ENCODE measurements around the gene ZBTB45. TPM values are rescaled to one million over a fixed set of nuclear protein-coding genes. Genes with fewer than 3 reads are reported as not detected.

The ZBTB45 gene
- total RNA-seq, 2 experiments from 2014 or later = 5.7 to 6.3 TPM

DNA sequence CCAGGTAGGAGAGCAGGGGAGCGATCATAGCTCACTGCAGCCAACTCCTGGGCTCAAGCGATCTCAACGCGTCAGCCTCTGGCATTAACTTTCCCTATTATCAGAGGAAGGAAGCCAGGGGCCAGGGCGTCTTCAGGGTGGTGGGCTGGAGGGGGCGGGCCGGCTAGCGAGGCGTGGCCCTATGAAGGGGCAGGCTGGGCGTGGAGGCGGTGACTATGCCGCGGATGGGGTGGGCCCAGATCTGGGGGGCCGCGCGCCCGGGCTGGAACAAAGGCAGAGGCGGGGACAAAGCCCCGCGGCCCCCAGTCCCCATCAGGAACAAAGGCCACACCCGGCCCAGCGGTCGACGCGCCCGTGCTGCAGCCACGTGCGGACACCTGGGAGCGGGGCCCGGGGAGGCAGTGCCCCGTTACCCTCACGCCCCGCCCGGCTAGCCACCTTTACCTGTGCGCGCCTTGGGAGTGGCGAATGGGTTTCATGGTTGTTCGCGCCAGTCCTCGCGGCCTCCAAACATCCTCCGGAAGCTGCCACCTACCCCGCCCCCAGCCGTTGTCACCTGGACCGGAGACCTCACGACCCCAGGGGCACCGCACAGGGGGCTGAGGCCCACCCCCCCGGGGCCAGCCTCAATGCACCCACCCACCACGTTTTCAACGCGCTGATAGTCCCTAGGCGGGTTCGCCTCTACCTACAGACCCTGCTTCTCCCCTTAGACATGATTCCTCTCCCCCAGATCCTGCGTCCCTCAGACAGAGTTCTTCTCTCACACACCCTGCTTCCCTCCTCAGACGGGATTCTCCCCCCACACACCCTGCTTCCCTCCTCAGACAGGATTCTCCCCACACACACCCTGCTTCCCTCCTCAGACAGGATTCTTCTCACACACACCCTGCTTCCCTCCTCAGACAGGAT lies 18.9 kb upstream of the ZBTB45 start:
- H3K27ac ChIP-seq (ENCODE audit: low read depth in 1 of 2, low read length in 2 of 2) = no peak overlapping the region
- peak overlapping the region; percentile 47 for H3K4me3 ChIP-seq (ENCODE audit: low read length)

DNA sequence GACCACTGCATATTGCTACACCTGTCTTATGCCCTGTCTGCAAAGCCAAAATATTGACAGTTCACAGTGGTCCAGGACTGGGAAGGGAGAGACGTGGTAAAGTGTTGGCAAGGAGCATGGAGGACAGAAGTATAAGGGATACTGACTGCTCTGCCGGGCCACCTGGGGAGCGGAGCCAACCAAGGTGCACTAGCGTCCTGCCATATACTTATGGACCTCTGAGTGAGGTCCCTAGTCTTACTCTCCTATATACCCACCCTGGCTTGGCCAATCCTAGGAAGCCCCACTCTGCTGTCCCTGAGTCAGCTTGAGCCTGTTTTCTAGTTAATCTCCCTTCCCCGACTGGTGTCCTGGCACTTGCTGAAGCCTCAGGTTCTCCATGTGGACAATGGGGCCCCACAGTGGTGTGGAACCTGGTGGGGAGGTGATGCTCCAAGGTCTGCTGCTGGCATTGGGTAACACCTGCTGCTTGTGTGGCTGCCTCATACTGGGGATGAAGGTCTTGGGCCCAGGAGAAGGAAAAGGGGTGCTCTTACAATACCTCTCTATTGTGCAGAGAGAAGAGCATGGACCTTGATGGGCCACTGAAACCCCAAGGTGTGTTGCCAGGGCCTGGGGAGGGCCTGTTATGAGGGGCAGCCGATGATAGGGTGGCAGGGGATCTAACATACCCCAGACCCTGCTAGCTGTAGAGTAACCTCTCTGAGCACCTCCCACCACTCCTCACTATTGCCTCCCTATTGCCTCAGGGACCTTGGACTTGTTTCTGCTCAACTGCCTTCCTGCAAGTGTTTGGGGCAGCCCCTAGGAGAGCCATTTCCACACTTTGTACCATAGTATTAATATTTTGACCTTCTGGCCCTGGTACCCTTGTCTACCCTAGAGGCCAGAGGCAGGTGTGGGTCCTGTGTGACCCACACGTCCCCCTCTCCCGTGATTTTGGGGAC lies 17.5 kb upstream of the ZBTB45 start:
- Mint-ChIP-seq H3K27me3 (no peaks in the 10 kb centered on the region), H3K4me1 (ENCODE audit: low read depth) (peaks cover 15% of the 10 kb centered on the region), H3K4me3 (peak overlapping the region; percentile 7), H3K36me3 (ENCODE audit: low read depth) (no peaks in the 10 kb centered on the region), H3K27ac (no peak overlapping the region), H3K9me3 (no peaks in the 10 kb centered on the region)
- Histone ChIP-seq H3K36me3 (ENCODE audit: insufficient read depth, low read length) (no peaks in the 10 kb centered on the region), H3K9me3 (ENCODE audit: control insufficient read depth in 1 of 2, insufficient read depth in 1 of 2, low read length in 2 of 2) (peaks cover 0 to 3% of the 10 kb centered on the region in 2 experiments), H3K4me1 (ENCODE audit: insufficient read depth, low read length) (peaks cover 16% of the 10 kb centered on the region), H3K27me3 (ENCODE audit: control insufficient read depth in 1 of 2, insufficient read depth in 2 of 2, low read length in 2 of 2) (peaks cover 5 to 13% of the 10 kb centered on the region in 2 experiments), H3K27ac (ENCODE audit: low read depth in 1 of 2, low read length in 2 of 2) (no peak overlapping the region), H3K4me3 (ENCODE audit: low read length) (no peak overlapping the region)
- no peak for ATAC-seq (ENCODE audit: poor library complexity)
- CTCF ChIA-PET = no interaction called here
- no peak for DNase-seq
- POLR2A ChIA-PET = interaction anchor here (1.5 to 1.9 kb wide), 2 partner anchors 17 to 18 kb away, joined by 5 to 16 read pairs; partner anchors contain the start of genes CHMP2A and ZBTB45
- intact Hi-C loops (cut with DNase I, micrococcal nuclease) = loop anchor here in 1 of 2 experiments (2.0 kb wide), 1 partner anchor 16 kb away; no protein-coding TSS in a partner anchor
- TF ChIP-seq, protein P1, sequence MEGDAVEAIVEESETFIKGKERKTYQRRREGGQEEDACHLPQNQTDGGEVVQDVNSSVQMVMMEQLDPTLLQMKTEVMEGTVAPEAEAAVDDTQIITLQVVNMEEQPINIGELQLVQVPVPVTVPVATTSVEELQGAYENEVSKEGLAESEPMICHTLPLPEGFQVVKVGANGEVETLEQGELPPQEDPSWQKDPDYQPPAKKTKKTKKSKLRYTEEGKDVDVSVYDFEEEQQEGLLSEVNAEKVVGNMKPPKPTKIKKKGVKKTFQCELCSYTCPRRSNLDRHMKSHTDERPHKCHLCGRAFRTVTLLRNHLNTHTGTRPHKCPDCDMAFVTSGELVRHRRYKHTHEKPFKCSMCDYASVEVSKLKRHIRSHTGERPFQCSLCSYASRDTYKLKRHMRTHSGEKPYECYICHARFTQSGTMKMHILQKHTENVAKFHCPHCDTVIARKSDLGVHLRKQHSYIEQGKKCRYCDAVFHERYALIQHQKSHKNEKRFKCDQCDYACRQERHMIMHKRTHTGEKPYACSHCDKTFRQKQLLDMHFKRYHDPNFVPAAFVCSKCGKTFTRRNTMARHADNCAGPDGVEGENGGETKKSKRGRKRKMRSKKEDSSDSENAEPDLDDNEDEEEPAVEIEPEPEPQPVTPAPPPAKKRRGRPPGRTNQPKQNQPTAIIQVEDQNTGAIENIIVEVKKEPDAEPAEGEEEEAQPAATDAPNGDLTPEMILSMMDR (IDR thresholded peaks at IDR 0.05) = no peak

More for the DNA sequence above, 18.9 kb upstream of the ZBTB45 start:
- H3K27me3 ChIP-seq (ENCODE audit: control insufficient read depth in 1 of 2, insufficient read depth in 2 of 2, low read length in 2 of 2) = peaks cover 5 to 13% of the 10 kb centered on the region in 2 experiments
- peaks cover 19% of the 10 kb centered on the region for H3K4me1 ChIP-seq (ENCODE audit: insufficient read depth, low read length)
- H3K27ac Mint-ChIP-seq = peak overlapping the region; percentile 63
- no peaks in the 10 kb centered on the region for H3K36me3 Mint-ChIP-seq (ENCODE audit: low read depth)
- ChIA-PET POLR2A (interaction anchor here (0.6 to 1.9 kb wide), 3 partner anchors 16 to 20 kb away, joined by 3 to 16 read pairs (median 5); partner anchors contain the start of genes CHMP2A and ZBTB45), CTCF (no interaction called here)
- DNase-seq (peak in 8 of 14 experiments; percentile 32 to 64 (median 54)), ATAC-seq (ENCODE audit: poor library complexity) (peak; percentile 76)
- peaks cover 20% of the 10 kb centered on the region for H3K4me1 Mint-ChIP-seq (ENCODE audit: low read depth)
- intact Hi-C loops (cut with DNase I, micrococcal nuclease) = no loop called here
- H3K27me3 Mint-ChIP-seq = no peaks in the 10 kb centered on the region
- TF ChIP-seq, protein P1 (IDR thresholded peaks at IDR 0.05) = no peak
- peaks cover 0 to 3% of the 10 kb centered on the region in 2 experiments for H3K9me3 ChIP-seq (ENCODE audit: control insufficient read depth in 1 of 2, insufficient read depth in 1 of 2, low read length in 2 of 2)
- no peaks in the 10 kb centered on the region for H3K9me3 Mint-ChIP-seq
- H3K4me3 Mint-ChIP-seq = peak overlapping the region; percentile 74
- H3K36me3 ChIP-seq (ENCODE audit: insufficient read depth, low read length) = no peaks in the 10 kb centered on the region

DNA sequence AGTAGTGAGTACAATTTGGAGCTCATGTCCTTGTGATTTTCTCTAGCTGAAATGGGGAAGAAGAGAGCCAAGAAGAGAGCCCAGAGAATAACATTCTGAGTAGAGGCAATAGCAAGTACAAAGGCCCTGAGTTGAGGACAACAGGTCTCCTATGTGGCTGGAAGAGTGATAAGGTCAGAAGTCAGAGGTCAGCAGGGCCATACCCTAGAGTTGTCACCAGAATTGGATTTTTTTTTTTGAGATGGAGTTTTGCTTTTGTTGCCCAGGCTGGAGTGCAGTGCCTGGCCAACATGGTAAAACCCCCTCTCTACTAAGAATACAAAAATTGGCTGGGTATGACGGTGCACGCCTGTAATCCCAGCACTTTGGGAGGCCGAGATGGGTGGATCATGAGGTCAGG lies 16.2 kb upstream of the ZBTB45 start:
- H3K9me3 ChIP-seq (ENCODE audit: control insufficient read depth in 1 of 2, insufficient read depth in 1 of 2, low read length in 2 of 2) = peaks cover 0 to 3% of the 10 kb centered on the region in 2 experiments
- Mint-ChIP-seq H3K27me3 (peaks cover 6% of the 10 kb centered on the region), H3K27ac (no peak overlapping the region), H3K4me3 (peak overlapping the region; percentile 37), H3K36me3 (ENCODE audit: low read depth) (no peaks in the 10 kb centered on the region), H3K9me3 (no peaks in the 10 kb centered on the region), H3K4me1 (ENCODE audit: low read depth) (peaks cover 15% of the 10 kb centered on the region)
- H3K27me3 ChIP-seq (ENCODE audit: control insufficient read depth in 1 of 2, insufficient read depth in 2 of 2, low read length in 2 of 2) = peaks cover 5 to 13% of the 10 kb centered on the region in 2 experiments
- peaks cover 16% of the 10 kb centered on the region for H3K4me1 ChIP-seq (ENCODE audit: insufficient read depth, low read length)
- H3K27ac ChIP-seq (ENCODE audit: low read depth in 1 of 2, low read length in 2 of 2) = no peak overlapping the region
- no peak overlapping the region for H3K4me3 ChIP-seq (ENCODE audit: low read length)
- intact Hi-C loops (cut with DNase I, micrococcal nuclease) = loop anchor here in 1 of 2 experiments (2.0 kb wide), 1 partner anchor 15 kb away; no protein-coding TSS in a partner anchor
- TF ChIP-seq, protein P1 (IDR thresholded peaks at IDR 0.05) = no peak
- DNase-seq = no peak
- ChIA-PET POLR2A (interaction anchor here (1.7 kb wide), 1 partner anchor 16 kb away, joined by 6 read pairs; the partner anchor contains the start of gene ZBTB45), CTCF (no interaction called here)
- H3K36me3 ChIP-seq (ENCODE audit: insufficient read depth, low read length) = no peaks in the 10 kb centered on the region
- no peak for ATAC-seq (ENCODE audit: poor library complexity)
